Measurements from ENCODE around the gene DNAAF9.
A peak's percentile ranks its signal among the peaks of the same experiment; 100 is the strongest.
"Not testable (repeated sequence)": the region's sequence is repeated elsewhere in the genome, so short reads cannot be mapped to it uniquely, and the experiment has no call there.

DNAAF9 gene

GRCh38 chr20:3407040-3407770, at the start of gene DNAAF9:
DNAAF9 (minus strand) TSS chr20:3407669; CDS start chr20:3407557, 112 bp downstream.
- no peak for DNase-seq

- no peak for DNase-seq
Measured at GRCh38 chr20:3456648-3457047, 49.2 kb upstream of the DNAAF9 start.

- no peak for DNase-seq
Measured at GRCh38 chr20:3454831-3455230, 47.4 kb upstream of the DNAAF9 start.

- no peak for DNase-seq
Measured at GRCh38 chr20:3452690-3453089, 45.2 kb upstream of the DNAAF9 start.

- no peak for DNase-seq
Measured at GRCh38 chr20:3452136-3452535, 44.7 kb upstream of the DNAAF9 start.

- DNase-seq, result no peak
Measured at GRCh38 chr20:3449319-3449718, 41.9 kb upstream of the DNAAF9 start.

- DNase-seq, result no peak
Measured at GRCh38 chr20:3447321-3447720, 39.9 kb upstream of the DNAAF9 start.

GRCh38 chr20:3446779-3447178, 39.3 kb upstream of the DNAAF9 start:
- DNase-seq, result no peak

GRCh38 chr20:3436864-3437574, 29.6 kb upstream of the DNAAF9 start:
- no peak for DNase-seq

GRCh38 chr20:3434232-3434631, 26.8 kb upstream of the DNAAF9 start:
- DNase-seq, result no peak

GRCh38 chr20:3433744-3434143, 26.3 kb upstream of the DNAAF9 start:
- no peak for DNase-seq

- no peak for DNase-seq
Measured at GRCh38 chr20:3432844-3433243, 25.4 kb upstream of the DNAAF9 start.

- DNase-seq, result no peak
Measured at GRCh38 chr20:3431109-3431508, 23.6 kb upstream of the DNAAF9 start.

GRCh38 chr20:3430376-3431069, 23.1 kb upstream of the DNAAF9 start:
- no peak for DNase-seq

GRCh38 chr20:3426766-3427165, 19.3 kb upstream of the DNAAF9 start:
- not testable (repeated sequence) for DNase-seq

- DNase-seq, result no peak
Measured at GRCh38 chr20:3423126-3423525, 15.7 kb upstream of the DNAAF9 start.

- no peak for DNase-seq
Measured at GRCh38 chr20:3421985-3422384, 14.5 kb upstream of the DNAAF9 start.

GRCh38 chr20:3420211-3420707, 12.8 kb upstream of the DNAAF9 start:
- DNase-seq, result peak; percentile 15

GRCh38 chr20:3418161-3418560, 10.7 kb upstream of the DNAAF9 start:
- not testable (repeated sequence) for DNase-seq

- DNase-seq, result no peak
Measured at GRCh38 chr20:3414122-3414521, 6.7 kb upstream of the DNAAF9 start.

GRCh38 chr20:3413393-3413889, 6.0 kb upstream of the DNAAF9 start:
- no peak for DNase-seq

GRCh38 chr20:3412600-3413392, 5.3 kb upstream of the DNAAF9 start:
- no peak for DNase-seq

GRCh38 chr20:3410464-3410863, 3.0 kb upstream of the DNAAF9 start:
- DNase-seq, result no peak

Measured in SHP77 treated with DMSO at 0.1 percent for 48 hours (cell line).